A673 (cell line): ENCODE results near the gene FGF18. TPM values are rescaled to one million over a fixed set of nuclear protein-coding genes. Genes with fewer than 3 reads are reported as not detected.

Source experiments
- BruUV-seq: library from RNA; stranded (reverse); fragments of 400-500 nt; replicated peaks from 2 replicates; lab custom pipeline; 2021; lab: Mats Ljungman, UMichigan
- CTCF ChIA-PET: fragments of 300-600 bp; sonication (Branson Sonifier 250); formaldehyde crosslinking; loops from one replicate; lab custom pipeline; 2022; ENCODE audit warnings: antibody characterized with exemption; lab: Charles Lee
- POLR2A ChIA-PET: fragments of 300-600 bp; sonication (Branson Sonifier 250); formaldehyde crosslinking; loops from one replicate; lab custom pipeline; 2022; ENCODE audit warnings: antibody characterized with exemption; ENCODE audit not compliant: low non-redundant PET; lab: Charles Lee
- DNase-seq: peaks from one replicate; pipeline ENCODE4 v3.0.0-alpha.2; 2015; ENCODE audit warnings: low spot score
- H3K27ac ChIP-seq: fragments of 200-600 bp; sonication (generic); 2 replicates; pipeline ENCODE4 v1.5.1; 2016; ENCODE audit warnings: mixed run types, low read depth, mild to moderate bottlenecking, mixed read lengths, antibody characterized with exemption, low read length; ENCODE audit not compliant: poor library complexity, severe bottlenecking
- H3K27me3 ChIP-seq: fragments of 200-600 bp; sonication (generic); replicated peaks from 2 replicates; pipeline ENCODE4 v1.6.1; 2017; ENCODE audit warnings: mixed run types, low read depth, mild to moderate bottlenecking, mixed read lengths, antibody characterized with exemption, low read length; ENCODE audit not compliant: insufficient read depth, poor library complexity
- H3K36me3 ChIP-seq: fragments of 200-600 bp; sonication (generic); 2 replicates; pipeline ENCODE4 v1.6.1; 2016; ENCODE audit warnings: mixed run types, mild to moderate bottlenecking, mixed read lengths, antibody characterized with exemption, low read length; ENCODE audit not compliant: insufficient read depth, poor library complexity, severe bottlenecking
- H3K4me1 ChIP-seq: fragments of 200-600 bp; sonication (generic); 2 replicates; pipeline ENCODE4 v1.6.1; 2017; ENCODE audit warnings: mixed run types, mild to moderate bottlenecking, mixed read lengths, antibody characterized with exemption, low read length; ENCODE audit not compliant: insufficient read depth, poor library complexity, severe bottlenecking
- H3K4me3 ChIP-seq: fragments of 200-600 bp; sonication (generic); 2 replicates; pipeline ENCODE4 v1.5.1; 2016; ENCODE audit warnings: low read depth, mixed run types, mild to moderate bottlenecking, mixed read lengths, low read length; ENCODE audit not compliant: poor library complexity, severe bottlenecking
- H3K9me3 ChIP-seq: fragments of 200-600 bp; sonication (generic); 2 replicates; pipeline ENCODE4 v1.6.1; 2016; ENCODE audit warnings: mixed run types, low read depth, mild to moderate bottlenecking, mixed read lengths, antibody characterized with exemption, low read length; ENCODE audit not compliant: poor library complexity, severe bottlenecking
- EZH2 ChIP-seq: fragments of 200-600 bp; sonication (generic); IDR thresholded peaks from 2 replicates; pipeline ENCODE4 v1.6.1; 2017; ENCODE audit warnings: borderline replicate concordance, low read depth, mild to moderate bottlenecking, mixed read lengths, antibody characterized with exemption, low read length; ENCODE audit not compliant: poor library complexity, severe bottlenecking
- intact Hi-C: fragments of 100-400 bp; cut with micrococcal nuclease; formaldehyde crosslinking; loops from one replicate; pipeline ENCODE4 v1.10.0; 2022; ENCODE audit not compliant: unreplicated experiment
- total RNA-seq: library from RNA; stranded (reverse); gene quantifications from 2 replicates; pipeline ENCODE4 v1.2.3, GENCODE V29; 2021
- TF ChIP-seq, protein P1 (sequence below): fragments of 300-800, 200-600 bp; sonication (generic); conservative IDR thresholded peaks from 2 replicates; pipeline ENCODE4 v1.5.1; 2017; ENCODE audit warnings: low read depth, mild to moderate bottlenecking, antibody characterized with exemption, low read length, moderate library complexity, mixed read lengths

Gene FGF18
- total RNA-seq, 1 experiment from 2014 or later: 1.3 TPM

GRCh38 chr5:171407234-171407633 lies 12.2 kb upstream of the FGF18 start:
- intact Hi-C loops: no loop called here
- TF ChIP-seq EZH2: no peak
- TF ChIP-seq, protein P1, sequence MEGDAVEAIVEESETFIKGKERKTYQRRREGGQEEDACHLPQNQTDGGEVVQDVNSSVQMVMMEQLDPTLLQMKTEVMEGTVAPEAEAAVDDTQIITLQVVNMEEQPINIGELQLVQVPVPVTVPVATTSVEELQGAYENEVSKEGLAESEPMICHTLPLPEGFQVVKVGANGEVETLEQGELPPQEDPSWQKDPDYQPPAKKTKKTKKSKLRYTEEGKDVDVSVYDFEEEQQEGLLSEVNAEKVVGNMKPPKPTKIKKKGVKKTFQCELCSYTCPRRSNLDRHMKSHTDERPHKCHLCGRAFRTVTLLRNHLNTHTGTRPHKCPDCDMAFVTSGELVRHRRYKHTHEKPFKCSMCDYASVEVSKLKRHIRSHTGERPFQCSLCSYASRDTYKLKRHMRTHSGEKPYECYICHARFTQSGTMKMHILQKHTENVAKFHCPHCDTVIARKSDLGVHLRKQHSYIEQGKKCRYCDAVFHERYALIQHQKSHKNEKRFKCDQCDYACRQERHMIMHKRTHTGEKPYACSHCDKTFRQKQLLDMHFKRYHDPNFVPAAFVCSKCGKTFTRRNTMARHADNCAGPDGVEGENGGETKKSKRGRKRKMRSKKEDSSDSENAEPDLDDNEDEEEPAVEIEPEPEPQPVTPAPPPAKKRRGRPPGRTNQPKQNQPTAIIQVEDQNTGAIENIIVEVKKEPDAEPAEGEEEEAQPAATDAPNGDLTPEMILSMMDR: no peak
- peaks cover 73% of the 10 kb centered on the region for H3K36me3 ChIP-seq
- ChIA-PET CTCF (no interaction called here), POLR2A (no interaction called here)
- no peak overlapping the region for H3K4me3 ChIP-seq
- H3K4me1 ChIP-seq: peaks cover 7% of the 10 kb centered on the region
- TSS peak; percentile 10 for BruUV-seq
- H3K9me3 ChIP-seq: no peaks in the 10 kb centered on the region
- no peak for DNase-seq
- no peak overlapping the region for H3K27ac ChIP-seq
- H3K27me3 ChIP-seq: no peaks in the 10 kb centered on the region

GRCh38 chr5:171409164-171410136 lies 10.0 kb upstream of the FGF18 start:
- intact Hi-C loops: no loop called here
- no TSS peak for BruUV-seq

DNA sequence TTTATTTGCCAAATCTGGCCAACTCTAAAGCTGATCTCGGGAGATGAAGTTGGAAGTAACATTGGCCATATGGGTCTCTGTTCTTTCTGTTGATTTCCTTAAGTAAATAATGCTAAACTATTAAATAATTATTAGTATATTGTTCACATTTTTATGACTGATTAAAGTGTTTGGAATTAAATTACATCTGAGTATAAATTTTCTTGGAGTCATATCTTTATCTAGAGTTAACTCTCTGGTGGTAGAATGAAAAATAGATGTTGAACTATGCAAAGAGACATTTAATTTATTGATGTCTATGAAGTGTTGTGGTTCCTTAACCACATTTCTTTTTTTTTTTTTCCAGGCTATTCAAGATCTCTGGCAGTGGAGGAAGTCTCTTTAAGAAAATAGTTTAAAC lies 9.3 kb upstream of the FGF18 start:
- H3K27ac ChIP-seq: no peak overlapping the region
- intact Hi-C loops: no loop called here
- no peaks in the 10 kb centered on the region for H3K9me3 ChIP-seq
- H3K4me1 ChIP-seq: peaks cover 7% of the 10 kb centered on the region
- DNase-seq: no peak
- ChIA-PET POLR2A (no interaction called here), CTCF (no interaction called here)
- peaks cover 90% of the 10 kb centered on the region for H3K36me3 ChIP-seq
- no TSS peak for BruUV-seq
- no peak overlapping the region for H3K4me3 ChIP-seq
- H3K27me3 ChIP-seq: no peaks in the 10 kb centered on the region
- TF ChIP-seq, protein P1: no peak
- TF ChIP-seq EZH2: no peak

More at GRCh38 chr5:171409164-171410136, 10.0 kb upstream of the FGF18 start:
- H3K9me3 ChIP-seq: no peaks in the 10 kb centered on the region
- CTCF ChIA-PET: no interaction called here
- DNase-seq: no peak
- no peak overlapping the region for H3K4me3 ChIP-seq
- H3K27me3 ChIP-seq: no peaks in the 10 kb centered on the region
- POLR2A ChIA-PET: no interaction called here
- peaks cover 94% of the 10 kb centered on the region for H3K36me3 ChIP-seq
- TF ChIP-seq, protein P1: no peak
- TF ChIP-seq EZH2: no peak
- peaks cover 7% of the 10 kb centered on the region for H3K4me1 ChIP-seq
- H3K27ac ChIP-seq: no peak overlapping the region
